Fibroblast of upper back skin (primary cell): Measurements from ENCODE around the gene DHRSX.
"Not testable (repeated sequence)": the region's sequence is repeated elsewhere in the genome, so short reads cannot be mapped to it uniquely, and the experiment has no call there.

Source experiments
- DNase-seq: peaks from one replicate; pipeline ENCODE4 v3.0.0-alpha.2; 2013

DHRSX gene

GRCh38 chrX:2301901-2302300, 198.9 kb downstream of the DHRSX start:
- DNase-seq = no peak

GRCh38 chrX:2299871-2300270, 200.9 kb downstream of the DHRSX start:
- DNase-seq = peak; percentile 10

- no peak for DNase-seq
Measured at GRCh38 chrX:2286731-2287130, 214.0 kb downstream of the DHRSX start.

- DNase-seq = no peak
Measured at GRCh38 chrX:2284601-2285000, 216.2 kb downstream of the DHRSX start.

GRCh38 chrX:2284133-2284532, 216.6 kb downstream of the DHRSX start:
- no peak for DNase-seq

- no peak for DNase-seq
Measured at GRCh38 chrX:2283111-2283859, 217.5 kb downstream of the DHRSX start.

GRCh38 chrX:2282490-2283090, 218.2 kb downstream of the DHRSX start:
- DNase-seq = no peak

GRCh38 chrX:2272337-2272736, 228.4 kb downstream of the DHRSX start:
- no peak for DNase-seq

- DNase-seq = not testable (repeated sequence)
Measured at GRCh38 chrX:2271595-2271994, 229.2 kb downstream of the DHRSX start.

- DNase-seq = not testable (repeated sequence)
Measured at GRCh38 chrX:2270783-2271182, 230.0 kb downstream of the DHRSX start.

- no peak for DNase-seq
Measured at GRCh38 chrX:2267890-2268289, 232.9 kb downstream of the DHRSX start.

- DNase-seq = no peak
Measured at GRCh38 chrX:2266445-2267349, 234.1 kb downstream of the DHRSX start.

- DNase-seq = not testable (repeated sequence)
Measured at GRCh38 chrX:2265658-2266444, 234.9 kb downstream of the DHRSX start.

GRCh38 chrX:2264179-2265030, 236.4 kb downstream of the DHRSX start:
- DNase-seq = no peak

GRCh38 chrX:2263203-2263602, 237.6 kb downstream of the DHRSX start:
- DNase-seq = no peak

- DNase-seq = no peak
Measured at GRCh38 chrX:2262668-2263055, 238.1 kb downstream of the DHRSX start.

- DNase-seq = no peak
Measured at GRCh38 chrX:2261831-2262667, 238.7 kb downstream of the DHRSX start.

- DNase-seq = no peak
Measured at GRCh38 chrX:2252331-2253065, 248.3 kb downstream of the DHRSX start.

- DNase-seq = no peak
Measured at GRCh38 chrX:2251211-2251610, 249.6 kb downstream of the DHRSX start.

GRCh38 chrX:2243913-2244460, 256.8 kb downstream of the DHRSX start:
- DNase-seq = peak; percentile 90
